Thyroid gland (tissue), 4 donors: ENCODE results near the gene MCOLN2.
A peak's percentile ranks its signal among the peaks of the same experiment; 100 is the strongest.

Source experiments
- POLR2A ChIP-seq, 2 donors: fragments of 450-650 bp; IDR thresholded peaks; one replicate each; pipeline ENCODE4 v1.6.1; 2017; ENCODE audit warnings: antibody characterized with exemption in 2 of 2, mild to moderate bottlenecking in 2 of 2, moderate library complexity in 1 of 2
- TF ChIP-seq, protein P1 (sequence below), 6 experiments: fragments of 200-600 bp in 3 of 6; fragments of 450-650 bp in 3 of 6; sonication (generic) in 3 of 6; IDR thresholded peaks; one replicate each; pipeline ENCODE4 v1.5.1; 2016 to 2019; ENCODE audit warnings: antibody characterized with exemption in 6 of 6, mild to moderate bottlenecking in 2 of 6, inconsistent platforms in 1 of 6, moderate library complexity in 1 of 6

DNA sequence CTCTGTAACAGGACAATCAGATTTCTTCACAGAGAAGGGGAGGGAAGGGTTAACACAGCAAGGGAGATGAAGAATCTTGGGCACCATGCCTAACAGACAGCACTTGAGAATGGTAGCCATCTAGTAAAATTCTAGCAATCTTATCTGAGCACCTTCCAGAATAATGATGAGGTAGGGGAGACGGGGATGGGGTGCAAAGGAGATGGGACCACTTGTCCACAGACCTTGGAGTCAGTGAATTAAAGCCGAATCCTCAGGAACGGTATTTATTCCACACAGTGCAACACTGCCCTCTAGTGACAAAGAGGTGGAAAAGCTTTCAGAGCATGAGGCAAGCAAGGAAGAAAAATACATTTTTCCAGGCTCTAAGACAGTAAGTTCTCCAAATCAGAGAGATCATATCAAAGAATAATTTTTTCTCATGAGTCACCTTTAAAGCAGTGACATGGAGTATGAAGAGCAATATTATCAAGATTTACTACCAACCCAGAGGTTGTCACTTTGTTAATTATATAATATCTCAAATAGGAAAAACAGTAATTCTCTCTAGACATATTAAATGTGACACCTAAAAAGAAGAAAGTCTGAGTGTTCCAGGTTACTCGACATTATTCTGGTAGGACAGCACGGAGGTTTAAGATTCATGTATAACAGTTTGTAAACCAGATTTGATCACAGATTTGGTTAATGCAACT lies 60.6 kb downstream of the MCOLN2 start:
- TF ChIP-seq POLR2A (IDR thresholded peaks at IDR 0.05), result no peak
- TF ChIP-seq, protein P1, sequence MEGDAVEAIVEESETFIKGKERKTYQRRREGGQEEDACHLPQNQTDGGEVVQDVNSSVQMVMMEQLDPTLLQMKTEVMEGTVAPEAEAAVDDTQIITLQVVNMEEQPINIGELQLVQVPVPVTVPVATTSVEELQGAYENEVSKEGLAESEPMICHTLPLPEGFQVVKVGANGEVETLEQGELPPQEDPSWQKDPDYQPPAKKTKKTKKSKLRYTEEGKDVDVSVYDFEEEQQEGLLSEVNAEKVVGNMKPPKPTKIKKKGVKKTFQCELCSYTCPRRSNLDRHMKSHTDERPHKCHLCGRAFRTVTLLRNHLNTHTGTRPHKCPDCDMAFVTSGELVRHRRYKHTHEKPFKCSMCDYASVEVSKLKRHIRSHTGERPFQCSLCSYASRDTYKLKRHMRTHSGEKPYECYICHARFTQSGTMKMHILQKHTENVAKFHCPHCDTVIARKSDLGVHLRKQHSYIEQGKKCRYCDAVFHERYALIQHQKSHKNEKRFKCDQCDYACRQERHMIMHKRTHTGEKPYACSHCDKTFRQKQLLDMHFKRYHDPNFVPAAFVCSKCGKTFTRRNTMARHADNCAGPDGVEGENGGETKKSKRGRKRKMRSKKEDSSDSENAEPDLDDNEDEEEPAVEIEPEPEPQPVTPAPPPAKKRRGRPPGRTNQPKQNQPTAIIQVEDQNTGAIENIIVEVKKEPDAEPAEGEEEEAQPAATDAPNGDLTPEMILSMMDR (IDR thresholded peaks at IDR 0.05), result peak; percentile 59 to 95 (median 91)
